ENCODE measurements around the gene PRKAR2A.

- TF ChIP-seq CTCF (IDR thresholded peaks at IDR 0.05) (no peak), POLR2A (IDR thresholded peaks at IDR 0.05) (no peak)
These were observed 77.5 kb downstream of the PRKAR2A start for GRCh38 chr3:48770192-48770502.
